Tongue (tissue), 2 donors: Measurements from ENCODE around the gene MAB21L1. TPM values are rescaled to one million over a fixed set of nuclear protein-coding genes. Genes with fewer than 3 reads are reported as not detected.

ENCODE experiments used
- DNase-seq: peaks from one replicate; pipeline ENCODE4 v3.0.0-alpha.2; 2015
- total RNA-seq: library from RNA; depleted of rRNA; stranded (reverse); fragments of >200 nt; gene quantifications from one replicate; pipeline ENCODE4 v1.2.3, GENCODE V29; 2014

Gene MAB21L1
- total RNA-seq = 5.4 TPM

- DNase-seq = peak; percentile 76
These were observed at the start of gene MAB21L1 for GRCh38 chr13:35475960-35476943. TSS of gene MAB21L1 (minus strand) at chr13:35476689. CDS start at chr13:35476138, 551 bp downstream.

GRCh38 chr13:35524171-35524570, 47.7 kb upstream of the MAB21L1 start:
- no peak for DNase-seq

- DNase-seq = no peak
These were observed 42.0 kb upstream of the MAB21L1 start for GRCh38 chr13:35518337-35518946.

- no peak for DNase-seq
These were observed 38.5 kb upstream of the MAB21L1 start for GRCh38 chr13:35514801-35515502.

- no peak for DNase-seq
These were observed 37.6 kb upstream of the MAB21L1 start for GRCh38 chr13:35514061-35514477.

- DNase-seq = no peak
These were observed 35.9 kb upstream of the MAB21L1 start for GRCh38 chr13:35512271-35512920.

- DNase-seq = no peak
These were observed 26.0 kb upstream of the MAB21L1 start for GRCh38 chr13:35502456-35502855.

- DNase-seq = no peak
These were observed 25.3 kb upstream of the MAB21L1 start for GRCh38 chr13:35501661-35502235.

- no peak for DNase-seq
These were observed 23.7 kb upstream of the MAB21L1 start for GRCh38 chr13:35500144-35500543.

- no peak for DNase-seq
These were observed 23.2 kb upstream of the MAB21L1 start for GRCh38 chr13:35499676-35500075.

- peak; percentile 36 for DNase-seq
These were observed 22.7 kb upstream of the MAB21L1 start for GRCh38 chr13:35499196-35499662.

GRCh38 chr13:35498231-35498630, 21.7 kb upstream of the MAB21L1 start:
- no peak for DNase-seq

- DNase-seq = no peak
These were observed 20.4 kb upstream of the MAB21L1 start for GRCh38 chr13:35496761-35497386.

- no peak for DNase-seq
These were observed 19.5 kb upstream of the MAB21L1 start for GRCh38 chr13:35496006-35496405.

GRCh38 chr13:35489050-35489449, 12.6 kb upstream of the MAB21L1 start:
- DNase-seq = no peak

- DNase-seq = no peak
These were observed 8.9 kb upstream of the MAB21L1 start for GRCh38 chr13:35485424-35485823.

GRCh38 chr13:35484384-35484783, 7.9 kb upstream of the MAB21L1 start:
- DNase-seq = no peak

- no peak for DNase-seq
These were observed 7.3 kb upstream of the MAB21L1 start for GRCh38 chr13:35483761-35484160.

GRCh38 chr13:35482527-35482926, 6.0 kb upstream of the MAB21L1 start:
- DNase-seq = no peak

- no peak for DNase-seq
These were observed 5.3 kb upstream of the MAB21L1 start for GRCh38 chr13:35481777-35482176.

GRCh38 chr13:35480346-35480745, 3.9 kb upstream of the MAB21L1 start:
- DNase-seq = no peak
